ENCODE data around the gene C17orf100. TPM values are rescaled to one million over a fixed set of nuclear protein-coding genes. Genes with fewer than 3 reads are reported as not detected.

Gene C17orf100
- total and polyA plus RNA-seq, 2 of the 13 experiments (the other 11 are each of a cell fraction or from before 2014, with no cell fraction given), result 3.6 to 8.7 TPM

- TF ChIP-seq ZNF276 (CRISPR knock-in tag; IDR thresholded peaks at IDR 0.05; ENCODE audit: low read depth) (0 out of 2 replicates have a peak, but pooled peaks have one; percentile 15), POLR2G (IDR thresholded peaks at IDR 0.05; ENCODE audit: low read depth, low read length) (peak; percentile 47; the same call in 1 of the 2 replicates), ZNF224 (CRISPR knock-in tag; IDR thresholded peaks at IDR 0.05) (peak; percentile 35; the same call in 1 of the 2 replicates), ZFP91 (CRISPR knock-in tag; IDR thresholded peaks at IDR 0.05; ENCODE audit: borderline replicate concordance) (peak; percentile 83), ZNF460 (CRISPR knock-in tag; IDR thresholded peaks at IDR 0.05; ENCODE audit: borderline replicate concordance) (no peak), ZNF468 (CRISPR knock-in tag; IDR thresholded peaks at IDR 0.05) (0 out of 2 replicates have a peak, but pooled peaks have one; percentile 46), ZNF124 (CRISPR knock-in tag; IDR thresholded peaks at IDR 0.05) (no peak), LBX2 (CRISPR knock-in tag; IDR thresholded peaks at IDR 0.05; ENCODE audit: borderline replicate concordance) (peak; percentile 20; the same call in 1 of the 2 replicates), ZBTB38 (CRISPR knock-in tag; IDR thresholded peaks at IDR 0.05) (0 out of 2 replicates have a peak, but pooled peaks have one; percentile 20), ZNF83 (CRISPR knock-in tag; IDR thresholded peaks at IDR 0.05; ENCODE audit: borderline replicate concordance) (0 out of 2 replicates have a peak, but pooled peaks have one; percentile 21), ESRRA (CRISPR knock-in tag; IDR thresholded peaks at IDR 0.05; ENCODE audit: low read depth) (peak; percentile 50; the same call in 1 of the 2 replicates), ZNF704 (CRISPR knock-in tag; IDR thresholded peaks at IDR 0.05; ENCODE audit: borderline replicate concordance) (no peak), POLR2AphosphoS5 (IDR thresholded peaks at IDR 0.05; ENCODE audit: low read depth, low read length) (no peak; the same call in none of the 2 replicates), ZNF318 (CRISPR knock-in tag; IDR thresholded peaks at IDR 0.05) (0 out of 2 replicates have a peak, but pooled peaks have one; percentile 46)
These were observed 32.3 kb downstream of the C17orf100 start (continued) for GRCh38 chr17:6683730-6684459.
